IPS-15b (cell line): ENCODE results near the gene PLXND1.
"Not testable (repeated sequence)": the region's sequence is repeated elsewhere in the genome, so short reads cannot be mapped to it uniquely, and the experiment has no call there.

ENCODE experiments used
- H3K27me3 ChIP-seq: one replicate; pipeline ENCODE4 v1.6.1; 2013; ENCODE audit warnings: low read length; ENCODE audit not compliant: control insufficient read depth, insufficient read depth
- H3K36me3 ChIP-seq: one replicate; pipeline ENCODE4 v1.6.1; 2013; ENCODE audit warnings: low read length; ENCODE audit not compliant: control insufficient read depth, insufficient read depth
- H3K4me1 ChIP-seq: one replicate; pipeline ENCODE4 v1.6.1; 2013; ENCODE audit warnings: mild to moderate bottlenecking, low read length; ENCODE audit not compliant: control insufficient read depth, insufficient read depth
- H3K4me3 ChIP-seq: one replicate; pipeline ENCODE4 v1.5.1; 2013; ENCODE audit warnings: low read depth, low read length
- H3K9ac ChIP-seq: one replicate; pipeline ENCODE4 v1.6.1; 2013; ENCODE audit warnings: low read depth, mild to moderate bottlenecking, low read length
- H3K9me3 ChIP-seq: one replicate; pipeline ENCODE4 v1.6.1; 2013; ENCODE audit warnings: mild to moderate bottlenecking, low read length; ENCODE audit not compliant: control insufficient read depth, insufficient read depth

Gene PLXND1

GRCh38 chr3:129518581-129518980, 87.9 kb downstream of the PLXND1 start:
- Histone ChIP-seq H3K9ac (no peak overlapping the region), H3K4me1 (no peaks in the 10 kb centered on the region), H3K27me3 (no peaks in the 10 kb centered on the region), H3K4me3 (no peak overlapping the region), H3K9me3 (no peaks in the 10 kb centered on the region), H3K36me3 (peaks cover 11% of the 10 kb centered on the region)

- Histone ChIP-seq H3K4me1 (no peaks in the 10 kb centered on the region), H3K9ac (no peak overlapping the region), H3K4me3 (no peak overlapping the region), H3K9me3 (no peaks in the 10 kb centered on the region), H3K36me3 (peaks cover 16% of the 10 kb centered on the region), H3K27me3 (no peaks in the 10 kb centered on the region)
Measured at GRCh38 chr3:129518038-129518561, 88.4 kb downstream of the PLXND1 start.

- no peaks in the 10 kb centered on the region for H3K9me3 ChIP-seq
- H3K4me1 ChIP-seq, result no peaks in the 10 kb centered on the region
- no peaks in the 10 kb centered on the region for H3K27me3 ChIP-seq
- H3K9ac ChIP-seq, result no peak overlapping the region
- H3K36me3 ChIP-seq, result peaks cover 17% of the 10 kb centered on the region
- no peak overlapping the region for H3K4me3 ChIP-seq
Measured at GRCh38 chr3:129517516-129517915, 89.0 kb downstream of the PLXND1 start.

- H3K4me1 ChIP-seq, H3K4me3 ChIP-seq, H3K9ac ChIP-seq, H3K9me3 ChIP-seq, H3K27me3 ChIP-seq: not testable (repeated sequence)
- H3K36me3 ChIP-seq, result peaks cover 17% of the 10 kb centered on the region
Measured at GRCh38 chr3:129515821-129516432, 90.5 kb downstream of the PLXND1 start.

GRCh38 chr3:129515108-129515820, 91.2 kb downstream of the PLXND1 start:
- H3K9me3 ChIP-seq, H3K4me1 ChIP-seq, H3K9ac ChIP-seq, H3K4me3 ChIP-seq, H3K27me3 ChIP-seq: not testable (repeated sequence)
- peaks cover 17% of the 10 kb centered on the region for H3K36me3 ChIP-seq

GRCh38 chr3:129514563-129514962, 91.9 kb downstream of the PLXND1 start:
- peaks cover 17% of the 10 kb centered on the region for H3K36me3 ChIP-seq
- no peak overlapping the region for H3K9ac ChIP-seq
- H3K9me3 ChIP-seq, result no peaks in the 10 kb centered on the region
- H3K4me3 ChIP-seq, result no peak overlapping the region
- no peaks in the 10 kb centered on the region for H3K27me3 ChIP-seq
- H3K4me1 ChIP-seq, result no peaks in the 10 kb centered on the region

GRCh38 chr3:129514110-129514509, 92.4 kb downstream of the PLXND1 start:
- Histone ChIP-seq H3K9me3 (no peaks in the 10 kb centered on the region), H3K4me1 (no peaks in the 10 kb centered on the region), H3K4me3 (no peak overlapping the region), H3K36me3 (peaks cover 17% of the 10 kb centered on the region), H3K9ac (no peak overlapping the region), H3K27me3 (no peaks in the 10 kb centered on the region)

- Histone ChIP-seq H3K27me3 (no peaks in the 10 kb centered on the region), H3K9ac (no peak overlapping the region), H3K4me1 (no peaks in the 10 kb centered on the region), H3K36me3 (peaks cover 17% of the 10 kb centered on the region), H3K4me3 (no peak overlapping the region), H3K9me3 (no peaks in the 10 kb centered on the region)
Measured at GRCh38 chr3:129513705-129514104, 92.8 kb downstream of the PLXND1 start.

- Histone ChIP-seq H3K36me3 (peaks cover 17% of the 10 kb centered on the region), H3K9me3 (no peaks in the 10 kb centered on the region), H3K4me1 (no peaks in the 10 kb centered on the region), H3K9ac (no peak overlapping the region), H3K27me3 (no peaks in the 10 kb centered on the region), H3K4me3 (no peak overlapping the region)
Measured at GRCh38 chr3:129512595-129512994, 93.9 kb downstream of the PLXND1 start.

- H3K4me3 ChIP-seq, result no peak overlapping the region
Measured at GRCh38 chr3:129507181-129507831, 99.2 kb downstream of the PLXND1 start.

GRCh38 chr3:129506231-129506742, 100.2 kb downstream of the PLXND1 start:
- Histone ChIP-seq H3K9ac (no peak overlapping the region), H3K27me3 (no peaks in the 10 kb centered on the region), H3K9me3 (no peaks in the 10 kb centered on the region), H3K4me1 (no peaks in the 10 kb centered on the region), H3K4me3 (no peak overlapping the region), H3K36me3 (peaks cover 13% of the 10 kb centered on the region)

More at GRCh38 chr3:129507181-129507831, 99.2 kb downstream of the PLXND1 start:
- H3K9me3 ChIP-seq, result no peaks in the 10 kb centered on the region
- H3K4me1 ChIP-seq, result no peaks in the 10 kb centered on the region
- no peak overlapping the region for H3K9ac ChIP-seq
- no peaks in the 10 kb centered on the region for H3K27me3 ChIP-seq
- peaks cover 13% of the 10 kb centered on the region for H3K36me3 ChIP-seq
